Astrocyte (in vitro differentiated cells and primary cell): Measurements from ENCODE around the gene DENND5B.

Experiments used
- CTCF ChIP-seq: IDR thresholded peaks from 2 replicates; pipeline ENCODE4 v1.5.1; 2011; ENCODE audit warnings: low read depth, mild to moderate bottlenecking, inconsistent platforms, low read length, moderate library complexity; ENCODE audit not compliant: insufficient read depth
- EZH2 ChIP-seq: IDR thresholded peaks from 2 replicates; pipeline ENCODE4 v1.6.1; 2012; ENCODE audit warnings: mild to moderate bottlenecking, low read length, inconsistent platforms; ENCODE audit not compliant: insufficient read depth

GRCh38 chr12:31570880-31571279 lies 20.1 kb downstream of the DENND5B start:
- TF ChIP-seq CTCF (no peak), EZH2 (no peak)
